ENCODE data around the gene SLC6A11.

Gene SLC6A11

GRCh38 chr3:10890665-10891064 lies 74.6 kb downstream of the SLC6A11 start:
- no peak for DNase-seq

- no peak for DNase-seq
Measured at GRCh38 chr3:10892622-10893021, 76.6 kb downstream of the SLC6A11 start.

- no peak for DNase-seq
Measured at GRCh38 chr3:10901296-10901945, 85.4 kb downstream of the SLC6A11 start.

GRCh38 chr3:10907262-10907661 lies 91.2 kb downstream of the SLC6A11 start:
- no peak for DNase-seq

GRCh38 chr3:10910367-10910766 lies 94.3 kb downstream of the SLC6A11 start:
- no peak for DNase-seq

- DNase-seq = no peak
Measured at GRCh38 chr3:10911350-10912002, 95.4 kb downstream of the SLC6A11 start.

GRCh38 chr3:10912786-10913185 lies 96.8 kb downstream of the SLC6A11 start:
- no peak for DNase-seq

- no peak for DNase-seq
Measured at GRCh38 chr3:10915376-10915775, 99.3 kb downstream of the SLC6A11 start.

- DNase-seq = no peak
Measured at GRCh38 chr3:10917176-10917575, 101.1 kb downstream of the SLC6A11 start.

GRCh38 chr3:10918011-10918410 lies 102.0 kb downstream of the SLC6A11 start:
- DNase-seq = no peak

- no peak for DNase-seq
Measured at GRCh38 chr3:10919636-10920035, 103.6 kb downstream of the SLC6A11 start.

- no peak for DNase-seq
Measured at GRCh38 chr3:10925436-10926255, 109.6 kb downstream of the SLC6A11 start.

GRCh38 chr3:10926256-10926810 lies 110.3 kb downstream of the SLC6A11 start:
- no peak for DNase-seq

- no peak for DNase-seq
Measured at GRCh38 chr3:10926811-10927521, 110.9 kb downstream of the SLC6A11 start.

- DNase-seq = no peak
Measured at GRCh38 chr3:10927551-10927950, 111.5 kb downstream of the SLC6A11 start.

- DNase-seq = no peak
Measured at GRCh38 chr3:10928407-10928960, 112.5 kb downstream of the SLC6A11 start.

- no peak for DNase-seq
Measured at GRCh38 chr3:10928961-10929471, 113.0 kb downstream of the SLC6A11 start.

- no peak for DNase-seq
Measured at GRCh38 chr3:10929978-10930665, 114.1 kb downstream of the SLC6A11 start.

GRCh38 chr3:10930666-10931040 lies 114.6 kb downstream of the SLC6A11 start:
- no peak for DNase-seq

- no peak for DNase-seq
Measured at GRCh38 chr3:10932596-10932995, 116.6 kb downstream of the SLC6A11 start.

GRCh38 chr3:10933021-10933420 lies 117.0 kb downstream of the SLC6A11 start:
- DNase-seq = no peak

- no peak for DNase-seq
Measured at GRCh38 chr3:10933470-10933804, 117.4 kb downstream of the SLC6A11 start.

Measured in KG1 (cell line).